HepG2 (cell line): Measurements from ENCODE around the gene KHNYN. TPM values are rescaled to one million over a fixed set of nuclear protein-coding genes. Genes with fewer than 3 reads are reported as not detected.
A peak's percentile ranks its signal among the peaks of the same experiment; 100 is the strongest.

Source experiments
- CENPX ChIP-seq: sonication (generic); formaldehyde crosslinking; IDR thresholded peaks from 2 replicates; pipeline ENCODE4 v1.9.0; 2021; ENCODE audit warnings: mild to moderate bottlenecking, missing genetic modification reagents, moderate library complexity
- ELF3 ChIP-seq: IDR thresholded peaks from 2 replicates; pipeline ENCODE4 v1.6.1; 2016; ENCODE audit warnings: missing genetic modification reagents, missing compliant biosample characterization
- GTF3A ChIP-seq: sonication (generic); formaldehyde crosslinking; conservative IDR thresholded peaks from 2 replicates; pipeline ENCODE4 v1.4.0; 2020; ENCODE audit warnings: mild to moderate bottlenecking, missing genetic modification reagents
- HNF4G ChIP-seq, 2 experiments: sonication (generic) in 1 of 2; formaldehyde crosslinking in 1 of 2; IDR thresholded peaks; 2 replicates each; pipeline versions ENCODE4 v1.4.0 to v1.6.1; 2011 to 2020; ENCODE audit warnings: borderline replicate concordance in 2 of 2, low read depth in 2 of 2, mild to moderate bottlenecking in 2 of 2, low read length in 1 of 2, missing genetic modification reagents in 1 of 2, moderate library complexity in 1 of 2
- RBAK ChIP-seq: sonication (generic); formaldehyde crosslinking; IDR thresholded peaks from 2 replicates; pipeline ENCODE4 v1.5.1; 2020; ENCODE audit warnings: mild to moderate bottlenecking, missing genetic modification reagents
- SMYD3 ChIP-seq: sonication (generic); formaldehyde crosslinking; IDR thresholded peaks from 2 replicates; pipeline ENCODE4 v1.8.1; 2023; ENCODE audit warnings: mild to moderate bottlenecking, missing genetic modification reagents
- TOPORS ChIP-seq: sonication (generic); formaldehyde crosslinking; IDR thresholded peaks from 2 replicates; pipeline ENCODE4 v1.8.0; 2023; ENCODE audit warnings: mild to moderate bottlenecking, missing genetic modification reagents
- ZC3H4 ChIP-seq: sonication (generic); formaldehyde crosslinking; IDR thresholded peaks from 2 replicates; pipeline ENCODE4 v1.4.0; 2020; ENCODE audit warnings: missing genetic modification reagents, borderline replicate concordance
- ZIK1 ChIP-seq: sonication (generic); formaldehyde crosslinking; IDR thresholded peaks from 2 replicates; pipeline ENCODE4 v1.5.0; 2020; ENCODE audit warnings: mild to moderate bottlenecking, low read depth, missing genetic modification reagents, borderline replicate concordance
- ZNF12 ChIP-seq: sonication (generic); formaldehyde crosslinking; IDR thresholded peaks from 2 replicates; pipeline ENCODE4 v1.5.0; 2020; ENCODE audit warnings: missing genetic modification reagents
- ZNF30 ChIP-seq: sonication (generic); formaldehyde crosslinking; IDR thresholded peaks from 2 replicates; pipeline ENCODE4 v1.5.0; 2020; ENCODE audit warnings: mild to moderate bottlenecking, missing genetic modification reagents
- ZNF317 ChIP-seq: sonication (generic); formaldehyde crosslinking; IDR thresholded peaks from 2 replicates; pipeline ENCODE4 v1.5.0; 2020; ENCODE audit warnings: mild to moderate bottlenecking, missing genetic modification reagents
- ZNF496 ChIP-seq: sonication (generic); formaldehyde crosslinking; IDR thresholded peaks from 2 replicates; pipeline ENCODE4 v1.8.1; 2023; ENCODE audit warnings: mild to moderate bottlenecking, moderate library complexity, missing genetic modification reagents; ENCODE audit not compliant: insufficient replicate concordance
- ZNF576 ChIP-seq: sonication (generic); formaldehyde crosslinking; IDR thresholded peaks from 2 replicates; pipeline ENCODE4 v1.4.0; 2020; ENCODE audit warnings: mild to moderate bottlenecking, missing genetic modification reagents
- ZNF646 ChIP-seq: sonication (generic); formaldehyde crosslinking; IDR thresholded peaks from 2 replicates; pipeline ENCODE4 v1.9.0; 2021; ENCODE audit warnings: mild to moderate bottlenecking, missing genetic modification reagents
- ZNF766 ChIP-seq: sonication (generic); formaldehyde crosslinking; IDR thresholded peaks from 2 replicates; pipeline ENCODE4 v1.5.0; 2020; ENCODE audit warnings: missing genetic modification reagents, borderline replicate concordance
- ZXDC ChIP-seq: sonication (generic); formaldehyde crosslinking; IDR thresholded peaks from 2 replicates; pipeline ENCODE4 v1.5.0; 2020; ENCODE audit warnings: mild to moderate bottlenecking, missing genetic modification reagents
- polyA plus RNA-seq, 8 experiments: library from polyadenylated mRNA; depleted of rRNA in 3 of 8; stranded (reverse) in 7 of 8; unstranded in 1 of 8; fragments of >200 nt; fragmentation: Illumina TruSeq in 4 of 8; extraction: Trizol in 4 of 8; gene quantifications; 2 replicates each; pipeline versions ENCODE4 v1.2.1 to v1.2.3, GENCODE V29; 2011 to 2016; ENCODE audit warnings: low read depth in 4 of 8, missing spikeins in 1 of 8, mixed read lengths in 1 of 8; ENCODE audit not compliant: insufficient read depth in 1 of 8
- total RNA-seq, 5 experiments: library from RNA; depleted of rRNA; stranded (reverse); fragments of >200 nt; fragmentation: Illumina TruSeq; extraction: Trizol; gene quantifications; 2 replicates each; pipeline ENCODE4 v1.2.3, GENCODE V29; 2016; ENCODE audit warnings: low read depth in 1 of 5

Gene KHNYN
- total and polyA plus RNA-seq, 2 of the 13 experiments (the other 11 are each of a cell fraction or from before 2014, with no cell fraction given), result 52.8 to 75.7 TPM

- TF ChIP-seq ZNF646 (CRISPR knock-in tag), result no peak
- no peak for TF ChIP-seq ZNF766 (CRISPR knock-in tag)
- TF ChIP-seq ELF3, result no peak
- no peak for TF ChIP-seq ZNF317 (CRISPR knock-in tag)
- TF ChIP-seq ZXDC (CRISPR knock-in tag), result no peak
- no peak for TF ChIP-seq GTF3A (CRISPR knock-in tag)
- TF ChIP-seq ZNF496 (CRISPR knock-in tag), result no peak
- no peak for TF ChIP-seq CENPX (CRISPR knock-in tag)
- peak; percentile 74; the same call in 1 of the 2 replicates for TF ChIP-seq ZIK1 (CRISPR knock-in tag)
- TF ChIP-seq RBAK (CRISPR knock-in tag), result no peak
- no peak for TF ChIP-seq ZNF30 (CRISPR knock-in tag)
- TF ChIP-seq HNF4G (IDR thresholded peaks at IDR 0.05; ENCODE audit: borderline replicate concordance, low read depth, low read length), result peak; percentile 55
- TF ChIP-seq HNF4G (CRISPR knock-in tag; IDR thresholded peaks at IDR 0.05; ENCODE audit: borderline replicate concordance, low read depth), result peak; percentile 81
- TF ChIP-seq ZNF576 (CRISPR knock-in tag), result no peak
- TF ChIP-seq ZNF12 (CRISPR knock-in tag), result no peak
- no peak for TF ChIP-seq ZC3H4 (CRISPR knock-in tag)
- 0 out of 2 replicates have a peak, but pooled peaks have one; percentile 24 for TF ChIP-seq TOPORS (CRISPR knock-in tag)
- no peak for TF ChIP-seq SMYD3 (CRISPR knock-in tag)
Observed at GRCh38 chr14:24427537-24428508, 1.9 kb upstream of the KHNYN start (continued).
